Transverse colon (tissue), 4 donors: ENCODE data around the gene PANK4. TPM values are rescaled to one million over a fixed set of nuclear protein-coding genes. Genes with fewer than 3 reads are reported as not detected.

Experiments used
- DNase-seq: peaks from one replicate; pipeline ENCODE4 v3.0.0-alpha.2; 2019
- H3K27ac ChIP-seq, 4 donors: fragments of 200-600 bp; sonication (generic); 2 replicates each; pipeline ENCODE4 v1.5.1; 2016 to 2018; ENCODE audit warnings: inconsistent platforms in 4 of 4
- H3K27me3 ChIP-seq: fragments of 200-600 bp; sonication (generic); 2 replicates; pipeline ENCODE4 v1.5.1; 2017; ENCODE audit warnings: inconsistent platforms
- H3K36me3 ChIP-seq, 4 donors: fragments of 200-600 bp; sonication (generic); 2 replicates each; pipeline ENCODE4 v1.5.1; 2017 to 2019; ENCODE audit warnings: inconsistent platforms in 4 of 4
- H3K4me1 ChIP-seq, 4 donors: fragments of 200-600 bp; sonication (generic); 2 replicates each; pipeline ENCODE4 v1.5.1; 2017 to 2020; ENCODE audit warnings: inconsistent platforms in 4 of 4
- H3K4me3 ChIP-seq, 4 donors: fragments of 200-600 bp; sonication (generic); 1 replicate in 1 of 4; 2 replicates in 3 of 4; pipeline versions ENCODE4 v1.5.1 to v1.6.1; 2017 to 2019; ENCODE audit warnings: inconsistent platforms in 4 of 4
- H3K9me3 ChIP-seq, 2 donors: fragments of 200-600 bp; sonication (generic); 2 replicates each; pipeline ENCODE4 v1.5.1; 2017 to 2019; ENCODE audit warnings: inconsistent platforms in 2 of 2
- EP300 ChIP-seq: sonication (generic); formaldehyde crosslinking; IDR thresholded peaks from one replicate; pipeline ENCODE4 v1.6.1; 2017; ENCODE audit warnings: antibody characterized with exemption, low read depth
- POLR2A ChIP-seq: fragments of 450-650 bp; IDR thresholded peaks from one replicate; pipeline ENCODE4 v1.6.1; 2016; ENCODE audit warnings: antibody characterized with exemption, mild to moderate bottlenecking, moderate library complexity
- POLR2AphosphoS5 ChIP-seq, 3 donors: sonication (generic); formaldehyde crosslinking; IDR thresholded peaks; one replicate each; pipeline ENCODE4 v1.6.1; 2016; ENCODE audit warnings: antibody characterized with exemption in 3 of 3
- WGBS, 2 donors: methylation state at CpG; one replicate each; pipeline ENCODE4 v1.1.5; 2018; ENCODE audit warnings: low coverage in 1 of 2; 5-methylcytosine and 5-hydroxymethylcytosine counted together
- in situ Hi-C, 4 donors: fragments of 200-750 bp; cut with MboI; loops; one replicate each; pipeline versions ENCODE4 v1.15.0 to v1.15.1; 2017; ENCODE audit warnings: low sequenced_read_pairs in 3 of 4, low pct_ligation_motif_present in 1 of 4, low pct_unique_long_range_greater_than_20kb in 1 of 4
- intact Hi-C: fragments of 100-400 bp; cut with DNase I; formaldehyde crosslinking; loops from one replicate; pipeline ENCODE4 v1.15.1; 2023; ENCODE audit warnings: low total_unique reads
- total RNA-seq, 4 donors: library from RNA; depleted of rRNA; stranded (reverse); fragments of >200 nt; gene quantifications; one replicate each; pipeline ENCODE4 v1.1.0, GENCODE V29; 2016
- TF ChIP-seq, protein P1 (sequence below), 5 experiments: fragments of 200-600 bp in 3 of 5; fragments of 450-650 bp in 2 of 5; sonication (generic) in 3 of 5; IDR thresholded peaks; 1 replicate in 2 of 5; 2 replicates in 3 of 5; pipeline ENCODE4 v1.5.1; 2016 to 2017; ENCODE audit warnings: antibody characterized with exemption in 5 of 5, inconsistent platforms in 3 of 5, mild to moderate bottlenecking in 2 of 5, moderate library complexity in 1 of 5

Gene PANK4
- total RNA-seq, 4 donors from 2014 or later, result 41.1 to 58.3 (median 47.3) TPM

GRCh38 chr1:2539312-2539907 is 13.0 kb upstream of the PANK4 start:
- 74% methylated on average over 12 of the region's 12 CpGs; no CpG with 5 or more reads in 1 of the 2 donors for WGBS, 2 donors
- H3K4me3 ChIP-seq, result no peak overlapping the region
- in situ Hi-C loops, result loop anchor here in 1 of 4 donors (25.0 kb wide), 1 partner anchor 352 kb away; the partner anchor contains the start of gene FAAP20
- no peak overlapping the region for H3K27ac ChIP-seq
- H3K36me3 ChIP-seq, result no peaks in the 10 kb centered on the region
- intact Hi-C loops, result no loop called here
- peaks cover 30% of the 10 kb centered on the region for H3K27me3 ChIP-seq
- no peak for DNase-seq
- H3K4me1 ChIP-seq, result peaks cover 7 to 47% (median 43%) of the 10 kb centered on the region in 4 donors
- TF ChIP-seq, protein P1, sequence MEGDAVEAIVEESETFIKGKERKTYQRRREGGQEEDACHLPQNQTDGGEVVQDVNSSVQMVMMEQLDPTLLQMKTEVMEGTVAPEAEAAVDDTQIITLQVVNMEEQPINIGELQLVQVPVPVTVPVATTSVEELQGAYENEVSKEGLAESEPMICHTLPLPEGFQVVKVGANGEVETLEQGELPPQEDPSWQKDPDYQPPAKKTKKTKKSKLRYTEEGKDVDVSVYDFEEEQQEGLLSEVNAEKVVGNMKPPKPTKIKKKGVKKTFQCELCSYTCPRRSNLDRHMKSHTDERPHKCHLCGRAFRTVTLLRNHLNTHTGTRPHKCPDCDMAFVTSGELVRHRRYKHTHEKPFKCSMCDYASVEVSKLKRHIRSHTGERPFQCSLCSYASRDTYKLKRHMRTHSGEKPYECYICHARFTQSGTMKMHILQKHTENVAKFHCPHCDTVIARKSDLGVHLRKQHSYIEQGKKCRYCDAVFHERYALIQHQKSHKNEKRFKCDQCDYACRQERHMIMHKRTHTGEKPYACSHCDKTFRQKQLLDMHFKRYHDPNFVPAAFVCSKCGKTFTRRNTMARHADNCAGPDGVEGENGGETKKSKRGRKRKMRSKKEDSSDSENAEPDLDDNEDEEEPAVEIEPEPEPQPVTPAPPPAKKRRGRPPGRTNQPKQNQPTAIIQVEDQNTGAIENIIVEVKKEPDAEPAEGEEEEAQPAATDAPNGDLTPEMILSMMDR (IDR thresholded peaks at IDR 0.05), result peak in 4 of 5 experiments; percentile 22 to 49 (median 28)
- no peak for TF ChIP-seq POLR2AphosphoS5 (IDR thresholded peaks at IDR 0.05)
- H3K9me3 ChIP-seq, result no peaks in the 10 kb centered on the region

DNA sequence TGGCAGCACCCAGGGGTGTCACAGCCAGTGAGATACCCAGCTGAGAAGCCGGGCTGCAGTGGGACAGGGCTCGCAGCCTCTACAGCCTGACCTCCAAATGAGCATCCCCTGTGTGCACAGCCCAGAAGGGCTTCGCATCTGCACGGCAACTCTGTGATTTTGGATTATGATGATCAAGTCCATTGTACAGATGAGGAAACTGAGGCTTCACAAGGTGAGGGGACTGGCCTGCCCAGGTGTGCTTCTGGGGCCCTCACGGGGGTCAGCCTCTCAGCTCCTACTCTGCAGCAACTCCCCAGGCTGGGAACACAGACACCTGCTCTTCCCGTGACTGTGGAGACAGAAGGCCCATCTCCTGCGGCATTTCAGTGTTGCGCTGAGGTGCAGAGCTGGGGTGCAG is 12.5 kb upstream of the PANK4 start:
- DNase-seq, result no peak
- Histone ChIP-seq H3K9me3 (no peaks in the 10 kb centered on the region), H3K27me3 (peaks cover 36% of the 10 kb centered on the region), H3K4me3 (no peak overlapping the region), H3K36me3 (no peaks in the 10 kb centered on the region), H3K4me1 (peaks cover 7 to 44% (median 41%) of the 10 kb centered on the region in 4 donors), H3K27ac (no peak overlapping the region)
- in situ Hi-C loops, result loop anchor here in 1 of 4 donors (25.0 kb wide), 1 partner anchor 352 kb away; the partner anchor contains the start of gene FAAP20
- intact Hi-C loops, result no loop called here
- TF ChIP-seq, protein P1 (IDR thresholded peaks at IDR 0.05), result no peak
- TF ChIP-seq POLR2AphosphoS5 (IDR thresholded peaks at IDR 0.05) (no peak), EP300 (no peak), POLR2A (no peak)
- 70% methylated on average over 8 of the region's 8 CpGs; no CpG with 5 or more reads in 1 of the 2 donors for WGBS, 2 donors

DNA sequence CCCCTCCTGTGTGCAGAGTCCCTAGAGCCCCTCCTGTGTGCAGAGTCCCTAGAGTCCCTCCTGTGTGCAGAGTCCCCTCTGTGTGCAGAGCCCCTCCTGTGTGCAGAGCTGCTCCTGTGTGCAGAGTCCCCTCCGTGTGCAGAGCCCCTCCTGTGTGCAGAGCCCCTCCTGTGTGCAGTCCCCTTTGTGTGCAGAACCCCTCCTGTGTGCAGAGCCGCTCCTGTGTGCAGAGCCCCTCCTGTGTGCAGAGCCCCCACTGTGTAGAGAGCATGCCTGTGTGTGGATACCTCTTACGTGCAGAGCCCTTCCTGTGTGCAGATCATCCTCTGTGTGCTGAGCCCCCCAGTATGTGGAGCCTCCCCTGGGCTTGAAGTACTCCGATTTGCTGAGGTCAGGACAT is 12.0 kb upstream of the PANK4 start:
- DNase-seq, result no peak
- H3K9me3 ChIP-seq, result no peaks in the 10 kb centered on the region
- H3K4me1 ChIP-seq, result peaks cover 7 to 39% (median 36%) of the 10 kb centered on the region in 4 donors
- WGBS, 2 donors, result 89% methylated on average over 4 of the region's 4 CpGs; no CpG with 5 or more reads in 1 of the 2 donors
- H3K27me3 ChIP-seq, result peaks cover 41% of the 10 kb centered on the region
- in situ Hi-C loops, result loop anchor here in 1 of 4 donors (25.0 kb wide), 1 partner anchor 351 kb away; the partner anchor contains the start of gene FAAP20
- intact Hi-C loops, result no loop called here
- TF ChIP-seq POLR2A (no peak), EP300 (no peak), POLR2AphosphoS5 (IDR thresholded peaks at IDR 0.05) (no peak)
- TF ChIP-seq, protein P1 (IDR thresholded peaks at IDR 0.05), result no peak
- H3K36me3 ChIP-seq, result no peaks in the 10 kb centered on the region
- H3K4me3 ChIP-seq, result no peak overlapping the region
- H3K27ac ChIP-seq, result no peak overlapping the region

- DNase-seq, result no peak
- WGBS, 2 donors, result 33% methylated on average over 9 of the region's 9 CpGs; no CpG with 5 or more reads in 1 of the 2 donors
- Histone ChIP-seq H3K27me3 (peaks cover 47% of the 10 kb centered on the region), H3K36me3 (no peaks in the 10 kb centered on the region), H3K27ac (no peak overlapping the region), H3K9me3 (no peaks in the 10 kb centered on the region), H3K4me3 (no peak overlapping the region), H3K4me1 (peaks cover 7 to 39% (median 36%) of the 10 kb centered on the region in 4 donors)
- in situ Hi-C loops, result loop anchor here in 1 of 4 donors (25.0 kb wide), 1 partner anchor 350 kb away; the partner anchor contains the start of gene FAAP20
- TF ChIP-seq EP300 (no peak), POLR2A (no peak), POLR2AphosphoS5 (IDR thresholded peaks at IDR 0.05) (no peak)
- TF ChIP-seq, protein P1 (IDR thresholded peaks at IDR 0.05), result no peak
- intact Hi-C loops, result no loop called here
Measured at GRCh38 chr1:2537784-2538115, 11.4 kb upstream of the PANK4 start.
